ENCODE data around the gene GLRA1. TPM values are rescaled to one million over a fixed set of nuclear protein-coding genes. Genes with fewer than 3 reads are reported as not detected.

Gene GLRA1
- total RNA-seq, 1 experiment from 2014 or later: not detected

DNA sequence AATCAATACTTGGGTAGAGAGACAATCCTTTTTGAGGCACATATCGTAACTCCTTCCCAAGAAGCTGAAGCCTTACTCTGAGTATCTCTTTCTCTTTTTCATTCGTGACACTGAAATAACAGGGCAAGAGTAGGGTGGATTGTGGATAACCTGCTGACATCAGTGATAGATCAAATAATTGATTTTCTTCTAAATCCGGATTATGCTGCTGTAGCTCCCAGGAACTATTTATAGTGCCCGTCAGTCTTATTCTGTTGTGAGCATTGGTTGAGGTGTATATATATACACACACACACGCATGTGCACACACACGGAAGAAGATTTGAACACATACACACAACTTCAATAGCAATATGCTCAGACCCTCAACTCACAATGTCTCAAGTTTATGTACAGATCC, 43.2 kb upstream of the GLRA1 start:
- TF ChIP-seq SIN3A (IDR thresholded peaks at IDR 0.05; ENCODE audit: borderline replicate concordance, insufficient read depth, low read depth, low read length): no peak
- TF ChIP-seq TCF7L2 (IDR thresholded peaks at IDR 0.05; ENCODE audit: low read depth, low read length): no peak
- no peak for TF ChIP-seq POLR2AphosphoS5 (IDR thresholded peaks at IDR 0.05; ENCODE audit: low read depth, low read length)
- TF ChIP-seq, protein P1, sequence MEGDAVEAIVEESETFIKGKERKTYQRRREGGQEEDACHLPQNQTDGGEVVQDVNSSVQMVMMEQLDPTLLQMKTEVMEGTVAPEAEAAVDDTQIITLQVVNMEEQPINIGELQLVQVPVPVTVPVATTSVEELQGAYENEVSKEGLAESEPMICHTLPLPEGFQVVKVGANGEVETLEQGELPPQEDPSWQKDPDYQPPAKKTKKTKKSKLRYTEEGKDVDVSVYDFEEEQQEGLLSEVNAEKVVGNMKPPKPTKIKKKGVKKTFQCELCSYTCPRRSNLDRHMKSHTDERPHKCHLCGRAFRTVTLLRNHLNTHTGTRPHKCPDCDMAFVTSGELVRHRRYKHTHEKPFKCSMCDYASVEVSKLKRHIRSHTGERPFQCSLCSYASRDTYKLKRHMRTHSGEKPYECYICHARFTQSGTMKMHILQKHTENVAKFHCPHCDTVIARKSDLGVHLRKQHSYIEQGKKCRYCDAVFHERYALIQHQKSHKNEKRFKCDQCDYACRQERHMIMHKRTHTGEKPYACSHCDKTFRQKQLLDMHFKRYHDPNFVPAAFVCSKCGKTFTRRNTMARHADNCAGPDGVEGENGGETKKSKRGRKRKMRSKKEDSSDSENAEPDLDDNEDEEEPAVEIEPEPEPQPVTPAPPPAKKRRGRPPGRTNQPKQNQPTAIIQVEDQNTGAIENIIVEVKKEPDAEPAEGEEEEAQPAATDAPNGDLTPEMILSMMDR (IDR thresholded peaks at IDR 0.05): no peak
- TF ChIP-seq, protein P2, sequence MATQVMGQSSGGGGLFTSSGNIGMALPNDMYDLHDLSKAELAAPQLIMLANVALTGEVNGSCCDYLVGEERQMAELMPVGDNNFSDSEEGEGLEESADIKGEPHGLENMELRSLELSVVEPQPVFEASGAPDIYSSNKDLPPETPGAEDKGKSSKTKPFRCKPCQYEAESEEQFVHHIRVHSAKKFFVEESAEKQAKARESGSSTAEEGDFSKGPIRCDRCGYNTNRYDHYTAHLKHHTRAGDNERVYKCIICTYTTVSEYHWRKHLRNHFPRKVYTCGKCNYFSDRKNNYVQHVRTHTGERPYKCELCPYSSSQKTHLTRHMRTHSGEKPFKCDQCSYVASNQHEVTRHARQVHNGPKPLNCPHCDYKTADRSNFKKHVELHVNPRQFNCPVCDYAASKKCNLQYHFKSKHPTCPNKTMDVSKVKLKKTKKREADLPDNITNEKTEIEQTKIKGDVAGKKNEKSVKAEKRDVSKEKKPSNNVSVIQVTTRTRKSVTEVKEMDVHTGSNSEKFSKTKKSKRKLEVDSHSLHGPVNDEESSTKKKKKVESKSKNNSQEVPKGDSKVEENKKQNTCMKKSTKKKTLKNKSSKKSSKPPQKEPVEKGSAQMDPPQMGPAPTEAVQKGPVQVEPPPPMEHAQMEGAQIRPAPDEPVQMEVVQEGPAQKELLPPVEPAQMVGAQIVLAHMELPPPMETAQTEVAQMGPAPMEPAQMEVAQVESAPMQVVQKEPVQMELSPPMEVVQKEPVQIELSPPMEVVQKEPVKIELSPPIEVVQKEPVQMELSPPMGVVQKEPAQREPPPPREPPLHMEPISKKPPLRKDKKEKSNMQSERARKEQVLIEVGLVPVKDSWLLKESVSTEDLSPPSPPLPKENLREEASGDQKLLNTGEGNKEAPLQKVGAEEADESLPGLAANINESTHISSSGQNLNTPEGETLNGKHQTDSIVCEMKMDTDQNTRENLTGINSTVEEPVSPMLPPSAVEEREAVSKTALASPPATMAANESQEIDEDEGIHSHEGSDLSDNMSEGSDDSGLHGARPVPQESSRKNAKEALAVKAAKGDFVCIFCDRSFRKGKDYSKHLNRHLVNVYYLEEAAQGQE (IDR thresholded peaks at IDR 0.05; ENCODE audit: insufficient read depth in 1 of 2, low read depth in 2 of 2, low read length in 1 of 2): no peak
- H3K4me3 ChIP-seq (ENCODE audit: low read depth in 2 of 2, low read length in 2 of 2): no peak overlapping the region
- in situ Hi-C loops (cut with HindIII; ENCODE audit: low pct_unique_long_range_greater_than_20kb, low sequenced_read_pairs): no loop called here
- BruUV-seq (replicated peaks): no TSS peak
- H3K9me3 ChIP-seq (ENCODE audit: control insufficient read depth, insufficient read depth, low read depth, low read length): no peaks in the 10 kb centered on the region
- intact Hi-C loops (cut with micrococcal nuclease; ENCODE audit: unreplicated experiment): no loop called here
- H3K36me3 ChIP-seq (ENCODE audit: control insufficient read depth, insufficient read depth, low read length): no peaks in the 10 kb centered on the region
- H3K27me3 ChIP-seq (ENCODE audit: control insufficient read depth, insufficient read depth, low read length): no peaks in the 10 kb centered on the region
- DNase-seq (ENCODE audit: low read depth, low spot score): no peak
- CTCF ChIA-PET: interaction anchor here (0.6 kb wide), 1 partner anchor 263 kb away, joined by 3 read pairs; no protein-coding TSS in a partner anchor
- H3K4me1 ChIP-seq (ENCODE audit: control insufficient read depth, insufficient read depth, low read length): no peaks in the 10 kb centered on the region
- POLR2A ChIA-PET: no interaction called here
- no peak overlapping the region for H3K27ac ChIP-seq (ENCODE audit: low read length)
- no peak for ATAC-seq

DNA sequence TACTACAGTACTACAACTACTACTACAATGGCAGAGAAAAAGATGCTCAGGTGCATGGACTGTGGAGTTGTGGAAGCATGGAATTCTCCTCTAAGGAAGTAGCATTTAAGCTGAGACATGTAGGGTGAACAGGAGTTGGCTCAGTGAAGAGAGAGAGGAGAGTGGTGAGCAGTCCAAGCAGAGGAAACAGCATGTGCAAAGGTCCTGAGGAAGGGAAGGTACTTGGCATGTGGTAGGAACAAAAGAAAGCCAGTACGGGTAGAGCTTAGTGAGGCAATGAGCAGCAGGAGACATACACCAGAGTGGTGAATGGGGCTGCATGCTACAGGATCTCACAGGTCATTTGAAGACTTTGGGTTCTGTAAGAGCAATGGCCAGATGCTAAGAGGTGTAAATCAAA, 41.4 kb upstream of the GLRA1 start:
- ChIA-PET CTCF (no interaction called here), POLR2A (no interaction called here)
- Histone ChIP-seq H3K27ac (ENCODE audit: low read length) (no peak overlapping the region), H3K27me3 (ENCODE audit: control insufficient read depth, insufficient read depth, low read length) (no peaks in the 10 kb centered on the region), H3K4me1 (ENCODE audit: control insufficient read depth, insufficient read depth, low read length) (no peaks in the 10 kb centered on the region), H3K9me3 (ENCODE audit: control insufficient read depth, insufficient read depth, low read depth, low read length) (no peaks in the 10 kb centered on the region), H3K36me3 (ENCODE audit: control insufficient read depth, insufficient read depth, low read length) (no peaks in the 10 kb centered on the region), H3K4me3 (ENCODE audit: low read depth in 2 of 2, low read length in 2 of 2) (no peak overlapping the region)
- in situ Hi-C loops (cut with HindIII; ENCODE audit: low pct_unique_long_range_greater_than_20kb, low sequenced_read_pairs): no loop called here
- DNase-seq (ENCODE audit: low read depth, low spot score) (no peak), ATAC-seq (no peak)
- TF ChIP-seq, protein P1 (IDR thresholded peaks at IDR 0.05): no peak
- no peak for TF ChIP-seq SIN3A (IDR thresholded peaks at IDR 0.05; ENCODE audit: borderline replicate concordance, insufficient read depth, low read depth, low read length)
- no peak for TF ChIP-seq POLR2AphosphoS5 (IDR thresholded peaks at IDR 0.05; ENCODE audit: low read depth, low read length)
- TF ChIP-seq, protein P2 (IDR thresholded peaks at IDR 0.05; ENCODE audit: insufficient read depth in 1 of 2, low read depth in 2 of 2, low read length in 1 of 2): no peak
- no peak for TF ChIP-seq TCF7L2 (IDR thresholded peaks at IDR 0.05; ENCODE audit: low read depth, low read length)
- no TSS peak for BruUV-seq (replicated peaks)
- intact Hi-C loops (cut with micrococcal nuclease; ENCODE audit: unreplicated experiment): no loop called here
